ENCODE results near the gene CRYBG1.
A peak's percentile ranks its signal among the peaks of the same experiment; 100 is the strongest.

The CRYBG1 gene

DNA sequence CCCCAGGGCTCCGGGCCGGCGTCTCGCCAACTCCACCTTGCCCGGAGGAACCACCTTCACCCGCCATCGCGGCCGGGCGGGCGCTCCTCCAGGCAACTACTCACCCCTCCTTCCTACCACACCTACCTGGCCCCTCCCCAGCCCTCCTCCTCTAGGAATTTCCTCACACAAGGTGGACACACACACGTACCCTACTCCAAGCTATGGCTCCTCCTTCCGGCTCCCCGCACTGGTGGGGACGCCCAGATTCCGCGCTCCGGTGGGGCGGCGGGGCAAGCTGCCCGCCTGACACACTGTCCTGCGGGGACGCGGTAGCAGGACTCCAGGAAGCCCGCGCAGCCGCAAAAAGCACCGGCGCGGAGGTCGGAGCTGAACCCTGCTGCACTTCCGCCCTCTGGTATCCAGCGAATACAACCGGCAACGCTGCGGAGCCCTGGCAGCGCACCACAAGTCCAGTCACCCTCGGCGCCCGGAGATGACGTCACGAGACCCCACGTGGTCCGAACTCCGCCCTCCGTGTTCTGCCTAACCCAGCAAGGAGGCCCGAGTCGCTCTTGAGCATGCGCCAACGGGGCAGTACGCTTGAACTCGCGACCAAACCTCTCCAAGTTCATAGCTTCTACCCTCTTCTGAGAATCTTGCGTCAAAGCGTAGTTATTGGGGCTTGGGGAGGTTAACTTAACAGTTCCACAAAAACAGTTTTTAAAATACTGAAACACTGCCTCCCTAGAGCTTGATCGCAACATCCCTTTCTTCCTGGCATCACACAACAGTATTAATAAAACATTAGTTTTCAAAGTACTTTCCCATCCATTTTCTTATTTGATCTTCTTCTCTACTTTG is 35.0 kb upstream of the CRYBG1 start, which contains the start of gene ATG5:
Gene ATG5, minus strand, starts transcription at position 425 of the 843 bp plus-strand sequence. CDS start 9,552 bp downstream, outside the sequence.
- DNase-seq (ENCODE audit: insufficient read length, low spot score) (peak; percentile 97), FAIRE-seq (peak; percentile 38)
- TF ChIP-seq, protein P1, sequence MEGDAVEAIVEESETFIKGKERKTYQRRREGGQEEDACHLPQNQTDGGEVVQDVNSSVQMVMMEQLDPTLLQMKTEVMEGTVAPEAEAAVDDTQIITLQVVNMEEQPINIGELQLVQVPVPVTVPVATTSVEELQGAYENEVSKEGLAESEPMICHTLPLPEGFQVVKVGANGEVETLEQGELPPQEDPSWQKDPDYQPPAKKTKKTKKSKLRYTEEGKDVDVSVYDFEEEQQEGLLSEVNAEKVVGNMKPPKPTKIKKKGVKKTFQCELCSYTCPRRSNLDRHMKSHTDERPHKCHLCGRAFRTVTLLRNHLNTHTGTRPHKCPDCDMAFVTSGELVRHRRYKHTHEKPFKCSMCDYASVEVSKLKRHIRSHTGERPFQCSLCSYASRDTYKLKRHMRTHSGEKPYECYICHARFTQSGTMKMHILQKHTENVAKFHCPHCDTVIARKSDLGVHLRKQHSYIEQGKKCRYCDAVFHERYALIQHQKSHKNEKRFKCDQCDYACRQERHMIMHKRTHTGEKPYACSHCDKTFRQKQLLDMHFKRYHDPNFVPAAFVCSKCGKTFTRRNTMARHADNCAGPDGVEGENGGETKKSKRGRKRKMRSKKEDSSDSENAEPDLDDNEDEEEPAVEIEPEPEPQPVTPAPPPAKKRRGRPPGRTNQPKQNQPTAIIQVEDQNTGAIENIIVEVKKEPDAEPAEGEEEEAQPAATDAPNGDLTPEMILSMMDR (IDR thresholded peaks at IDR 0.05; ENCODE audit: insufficient read depth, missing control alignments), result no peak

DNA sequence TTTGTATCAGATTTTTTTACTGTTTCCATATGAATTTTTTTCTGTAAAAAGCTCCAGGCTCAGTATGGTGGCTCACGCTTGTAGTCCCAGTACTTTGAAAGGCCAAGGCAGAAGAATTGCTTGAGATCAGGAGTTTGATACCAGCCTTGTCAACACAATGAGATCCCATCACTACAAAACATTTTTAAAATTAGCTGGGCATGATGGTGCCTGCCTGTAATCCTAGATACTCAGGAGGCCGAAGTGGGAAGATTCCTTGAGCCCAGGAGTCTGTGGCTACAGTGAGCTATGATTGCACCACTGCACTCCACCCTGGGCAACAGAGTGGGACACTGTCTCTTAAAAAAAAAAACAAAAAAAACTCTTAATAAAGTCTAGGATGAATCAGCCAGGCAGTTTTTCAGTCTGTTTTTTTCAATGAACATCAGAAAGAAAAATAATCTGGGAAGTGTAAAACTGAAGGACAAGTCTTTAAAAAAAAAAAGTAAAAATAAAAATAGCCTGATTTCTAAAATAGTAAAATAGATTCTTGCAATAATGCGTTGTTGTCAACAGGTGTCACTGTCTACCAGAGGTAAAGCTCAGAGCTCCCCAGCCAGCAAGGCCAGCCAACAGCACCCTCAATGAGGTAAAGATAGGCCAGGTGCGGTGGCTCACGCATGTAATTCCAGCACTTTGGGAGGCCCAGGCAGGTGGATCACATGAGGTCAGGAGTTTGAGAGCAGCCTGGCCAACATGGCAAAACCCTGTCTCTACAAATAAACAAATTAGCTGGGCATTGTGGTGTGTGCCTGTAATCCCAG is 25.7 kb upstream of the CRYBG1 start:
- DNase-seq (ENCODE audit: insufficient read length, low spot score) (no peak), FAIRE-seq (no peak)
- TF ChIP-seq, protein P1 (IDR thresholded peaks at IDR 0.05; ENCODE audit: insufficient read depth, missing control alignments), result peak; percentile 77

DNA sequence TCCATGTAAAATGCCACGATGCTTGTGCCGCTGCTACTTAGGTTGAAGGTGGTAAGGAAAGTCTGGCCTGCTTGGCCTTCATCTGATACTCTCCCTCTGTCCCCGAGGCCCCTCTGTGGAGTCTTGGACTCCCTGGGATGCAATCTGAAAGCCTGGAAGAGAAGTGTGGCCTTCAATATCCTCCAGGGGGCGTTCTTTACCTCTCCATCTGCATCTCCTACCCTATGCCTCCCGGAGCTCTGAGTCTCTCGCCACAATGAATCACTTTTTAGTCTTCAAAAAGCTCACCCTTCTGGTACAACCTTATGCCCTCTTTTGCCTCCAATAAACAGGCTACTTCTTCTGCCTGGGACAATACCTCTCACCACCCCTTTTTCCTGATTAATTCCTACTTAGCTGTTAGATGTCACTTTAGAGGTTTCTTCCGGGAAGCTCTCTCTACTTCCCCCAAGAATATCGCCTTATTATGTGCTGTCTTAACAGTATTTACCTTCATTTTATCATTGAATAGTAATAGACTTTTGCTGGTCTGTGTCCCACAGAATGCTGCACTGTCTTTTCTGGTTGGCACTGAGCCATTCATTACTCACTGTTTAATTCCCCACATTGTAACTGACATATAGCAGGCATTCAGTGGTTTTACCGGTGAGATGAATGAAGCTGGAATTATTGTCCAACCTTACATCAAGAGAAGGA is 21.0 kb upstream of the CRYBG1 start:
- TF ChIP-seq, protein P1 (IDR thresholded peaks at IDR 0.05; ENCODE audit: insufficient read depth, missing control alignments), result peak; percentile 70
- peak; percentile 51 for DNase-seq (ENCODE audit: insufficient read length, low spot score)
- peak; percentile 77 for FAIRE-seq

DNA sequence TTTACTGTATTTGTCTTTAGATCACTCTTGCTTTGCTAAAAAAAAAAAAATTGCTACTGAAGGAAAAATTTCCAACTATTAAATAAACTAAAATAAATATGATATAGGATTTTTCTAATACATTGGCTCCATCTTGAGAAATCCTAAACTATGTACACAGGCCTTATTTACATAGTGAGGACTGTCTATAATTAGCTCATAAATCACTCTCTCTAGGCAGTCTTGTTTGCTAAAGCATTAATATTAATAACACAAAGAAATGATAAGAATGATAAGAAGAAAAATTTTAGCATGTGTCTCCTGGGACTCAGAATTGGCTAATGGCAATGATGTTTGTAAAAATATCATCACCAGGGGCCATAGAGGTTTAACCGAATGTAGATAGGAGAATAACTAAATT is 13.3 kb upstream of the CRYBG1 start:
- DNase-seq (ENCODE audit: insufficient read length, low spot score) (no peak), FAIRE-seq (no peak)
- TF ChIP-seq, protein P1 (IDR thresholded peaks at IDR 0.05; ENCODE audit: insufficient read depth, missing control alignments), result no peak

DNA sequence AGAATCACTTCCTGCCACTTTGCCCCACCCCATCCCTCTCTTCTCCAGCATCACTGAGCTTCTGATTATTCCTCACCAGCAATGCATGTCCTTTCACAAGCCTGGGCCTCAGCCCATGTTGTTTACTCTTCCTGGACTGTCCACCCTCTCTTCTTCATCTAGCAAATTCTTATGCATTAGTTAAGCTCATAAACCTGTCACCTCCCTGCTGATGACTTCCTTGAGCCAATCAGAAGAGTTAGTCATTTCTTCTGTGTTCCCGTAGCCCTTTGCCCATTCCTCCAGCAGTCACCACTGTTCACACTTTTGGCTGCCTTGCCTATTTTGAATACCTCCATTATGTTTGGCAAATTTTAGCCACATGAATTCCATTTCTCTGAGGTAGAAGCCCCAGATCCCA is 4.1 kb upstream of the CRYBG1 start:
- no peak for DNase-seq (ENCODE audit: insufficient read length, low spot score)
- FAIRE-seq, result no peak
- TF ChIP-seq, protein P1 (IDR thresholded peaks at IDR 0.05; ENCODE audit: insufficient read depth, missing control alignments), result no peak

DNA sequence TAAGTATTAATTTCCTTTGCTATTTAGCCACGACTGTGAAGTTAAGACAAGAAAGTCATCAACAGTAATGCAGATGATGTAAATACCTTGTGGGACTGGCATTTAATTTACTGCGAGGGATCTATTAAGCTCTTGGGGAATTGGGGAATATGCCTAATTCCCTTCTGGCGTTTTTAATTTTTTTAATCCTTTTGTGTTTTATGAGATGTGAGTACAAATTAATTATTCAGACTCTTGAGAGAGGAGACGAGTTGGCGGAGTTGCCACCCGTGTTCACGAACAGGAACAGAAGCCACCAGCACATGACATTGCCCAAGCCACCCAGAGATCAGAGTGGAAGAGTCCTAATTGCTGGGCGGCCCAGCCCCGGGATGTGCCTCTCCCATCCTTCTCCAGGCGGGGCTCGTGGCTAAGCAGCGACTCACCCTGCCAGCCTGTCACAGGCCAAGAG is 533 bp upstream of the CRYBG1 start:
- TF ChIP-seq, protein P1 (IDR thresholded peaks at IDR 0.05; ENCODE audit: insufficient read depth, missing control alignments), result no peak

More for the DNA sequence above, 533 bp upstream of the CRYBG1 start:
- peak; percentile 38 for FAIRE-seq
- peak; percentile 24 for DNase-seq (ENCODE audit: insufficient read length, low spot score)
